Large intestine (tissue), 3 donors: Measurements from ENCODE around the gene MORN4. TPM values are rescaled to one million over a fixed set of nuclear protein-coding genes. Genes with fewer than 3 reads are reported as not detected.
"Not testable (repeated sequence)": the region's sequence is repeated elsewhere in the genome, so short reads cannot be mapped to it uniquely, and the experiment has no call there.

Experiments
- DNase-seq, 2 donors: peaks; one replicate each; pipeline versions ENCODE4 v3.0.0 to v3.0.0-alpha.2; 2013
- H3K27ac ChIP-seq: one replicate; pipeline ENCODE4 v1.5.1; 2013; ENCODE audit warnings: low read length
- H3K27me3 ChIP-seq: 2 replicates; pipeline ENCODE4 v1.6.1; 2013; ENCODE audit warnings: low read length; ENCODE audit not compliant: control insufficient read depth, insufficient read depth
- H3K36me3 ChIP-seq: 2 replicates; pipeline ENCODE4 v1.6.1; 2013; ENCODE audit warnings: low read length; ENCODE audit not compliant: control insufficient read depth, insufficient read depth
- H3K4me1 ChIP-seq: one replicate; pipeline ENCODE4 v1.6.1; 2013; ENCODE audit warnings: low read length; ENCODE audit not compliant: control insufficient read depth, insufficient read depth
- H3K4me3 ChIP-seq: one replicate; pipeline ENCODE4 v1.5.1; 2013; ENCODE audit warnings: low read length
- H3K9me3 ChIP-seq: one replicate; pipeline ENCODE4 v1.6.1; 2013; ENCODE audit warnings: mild to moderate bottlenecking, low read depth, low read length, moderate library complexity; ENCODE audit not compliant: control insufficient read depth
- WGBS: methylation state at CpG from one replicate; pipeline ENCODE4 v1.1.5; 2013; ENCODE audit warnings: low lambda C conversion rate; ENCODE audit not compliant: insufficient coverage; 5-methylcytosine and 5-hydroxymethylcytosine counted together
- polyA plus RNA-seq: library from polyadenylated mRNA; unstranded; fragments of 120-200 nt; gene quantifications from one replicate; pipeline ENCODE4 v1.2.1, GENCODE V29; 2013

Gene MORN4
- polyA plus RNA-seq, 1 donor = 18.7 TPM

DNA sequence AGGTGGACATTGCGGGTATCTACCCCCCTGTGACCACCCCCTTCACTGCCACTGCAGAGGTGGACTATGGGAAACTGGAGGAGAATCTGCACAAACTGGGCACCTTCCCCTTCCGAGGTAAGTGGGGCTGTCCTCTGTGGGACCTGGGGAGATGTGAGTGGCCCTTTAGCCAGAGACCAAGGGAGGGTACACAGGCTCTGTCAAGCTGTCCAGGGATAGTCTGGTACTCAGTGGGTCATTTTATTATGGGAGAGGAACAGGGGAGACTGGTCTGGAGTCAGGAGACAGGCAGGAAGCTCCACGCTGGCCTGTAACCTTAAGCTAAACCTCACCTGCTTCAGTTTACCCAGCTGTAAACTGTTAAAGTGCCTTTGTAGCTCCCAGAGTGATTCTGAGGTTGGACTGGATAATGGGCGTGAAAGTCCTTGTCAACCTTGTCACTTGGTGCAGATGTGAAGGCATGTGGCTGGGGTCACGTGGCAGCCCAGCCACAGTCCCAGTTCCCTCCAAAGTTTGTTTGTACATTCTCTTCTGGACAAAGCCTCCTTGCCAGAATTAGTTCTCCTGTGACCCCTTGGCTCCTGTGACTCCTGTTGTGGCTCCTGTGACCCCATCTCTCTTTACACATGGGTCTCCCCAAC is 48.4 kb downstream of the MORN4 start:
- WGBS = 60% methylated on average over 1 of the region's 5 CpGs
- H3K27me3 ChIP-seq = no peaks in the 10 kb centered on the region
- DNase-seq = no peak
- peaks cover 13% of the 10 kb centered on the region for H3K4me1 ChIP-seq
- H3K36me3 ChIP-seq = no peaks in the 10 kb centered on the region
- no peak overlapping the region for H3K4me3 ChIP-seq
- H3K27ac ChIP-seq = no peak overlapping the region
- H3K9me3 ChIP-seq = no peaks in the 10 kb centered on the region

DNA sequence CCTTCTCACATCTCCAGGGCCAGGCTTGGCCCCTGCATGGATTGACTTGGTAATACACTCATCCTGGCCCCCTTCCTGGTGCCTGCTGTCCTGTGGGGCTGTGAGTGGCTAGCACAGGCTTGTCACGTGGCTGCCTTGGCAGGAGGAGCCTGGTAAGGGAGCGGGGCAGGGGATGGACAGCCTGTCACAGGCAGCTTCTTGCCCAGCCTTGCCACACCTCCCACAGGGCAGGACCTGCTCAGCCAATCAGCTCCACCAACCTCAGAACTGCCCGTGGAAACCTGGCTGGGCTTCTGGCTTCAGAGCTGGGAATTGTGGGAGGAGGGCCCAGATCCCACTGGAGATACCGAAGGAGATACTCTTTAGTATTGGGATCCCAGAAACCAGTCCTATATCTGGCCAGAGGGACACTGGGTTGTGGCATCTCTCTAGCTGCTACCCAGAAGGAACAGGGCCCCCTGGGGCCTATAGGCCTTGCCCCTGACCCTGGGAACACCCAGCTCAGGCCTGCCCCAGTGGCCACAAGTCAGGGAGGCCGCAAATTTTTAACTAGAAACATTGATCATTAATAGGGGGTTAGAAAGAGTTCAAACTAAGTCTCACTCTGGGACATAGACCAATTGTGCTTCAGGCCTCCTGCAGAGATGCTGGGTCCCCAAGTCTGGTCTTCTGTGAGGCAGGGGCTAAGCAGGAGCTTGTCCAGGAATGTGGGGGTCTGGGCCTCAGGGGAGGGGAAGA is 49.1 kb downstream of the MORN4 start, which contains the start of gene HOGA1:
Gene HOGA1 (plus strand): TSS at position 330 of the 738 bp plus-strand sequence. CDS start 315 bp downstream, at position 645.
- H3K4me3 ChIP-seq = no peak within 1 kb of the TSS
- no peaks in the 10 kb centered on the region for H3K9me3 ChIP-seq
- peak; percentile 66 to 74 for DNase-seq
- no peaks in the 10 kb centered on the region for H3K27me3 ChIP-seq
- peaks cover 11% of the 10 kb centered on the region for H3K4me1 ChIP-seq
- H3K27ac ChIP-seq = peak within 1 kb of the TSS; percentile 11
- no CpG with 5 or more reads among the region's 5 CpGs for WGBS
- no peaks in the 10 kb centered on the region for H3K36me3 ChIP-seq

DNA sequence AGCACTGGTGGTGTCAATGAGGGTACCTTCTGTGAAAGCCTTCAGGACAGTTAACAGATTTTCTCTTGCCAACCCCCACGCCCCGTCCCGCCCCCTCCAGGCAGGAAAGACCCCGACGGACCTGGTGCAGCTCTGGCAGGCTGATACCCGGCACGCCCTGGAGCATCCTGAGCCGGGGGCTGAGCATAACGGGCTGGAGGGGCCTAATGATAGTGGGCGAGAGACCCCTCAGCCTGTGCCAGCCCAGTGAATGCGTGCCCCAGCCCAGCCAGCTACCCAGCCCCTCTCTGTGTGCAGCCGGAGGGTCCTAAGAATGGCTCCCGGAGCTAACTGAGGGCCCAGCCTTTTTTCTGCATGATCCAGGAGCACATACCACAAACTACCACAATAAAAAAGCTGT is 49.8 kb downstream of the MORN4 start:
- H3K4me3 ChIP-seq = no peak overlapping the region
- peaks cover 6% of the 10 kb centered on the region for H3K4me1 ChIP-seq
- peak overlapping the region; percentile 11 for H3K27ac ChIP-seq
- H3K27me3 ChIP-seq = peaks cover 4% of the 10 kb centered on the region
- WGBS = no CpG with 5 or more reads among the region's 13 CpGs
- H3K9me3 ChIP-seq = no peaks in the 10 kb centered on the region
- no peak for DNase-seq
- H3K36me3 ChIP-seq = no peaks in the 10 kb centered on the region

DNA sequence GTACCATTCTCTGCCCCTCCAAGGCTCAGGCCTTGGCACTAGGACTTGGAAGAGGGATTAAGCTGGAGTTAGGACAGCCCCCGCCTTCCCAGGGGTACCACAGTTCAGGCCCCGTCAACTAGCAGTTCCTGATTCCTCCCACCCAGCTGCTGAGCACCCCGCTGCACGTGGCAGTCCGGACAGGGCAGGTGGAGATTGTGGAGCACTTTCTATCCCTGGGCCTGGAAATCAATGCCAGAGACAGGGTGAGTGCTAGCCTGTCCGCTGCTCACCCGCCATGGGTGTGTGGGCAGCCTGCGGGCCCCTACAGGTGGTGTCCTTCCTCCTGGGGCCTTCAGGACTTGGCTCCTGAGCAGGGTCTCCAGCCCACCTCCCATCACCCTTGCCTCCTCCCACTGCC is 51.1 kb downstream of the MORN4 start:
- no peak overlapping the region for H3K4me3 ChIP-seq
- no peak for DNase-seq
- H3K9me3 ChIP-seq = no peaks in the 10 kb centered on the region
- H3K36me3 ChIP-seq = no peaks in the 10 kb centered on the region
- H3K27me3 ChIP-seq = peaks cover 12% of the 10 kb centered on the region
- peaks cover 6% of the 10 kb centered on the region for H3K4me1 ChIP-seq
- H3K27ac ChIP-seq = no peak overlapping the region
- no CpG with 5 or more reads among the region's 8 CpGs for WGBS

DNA sequence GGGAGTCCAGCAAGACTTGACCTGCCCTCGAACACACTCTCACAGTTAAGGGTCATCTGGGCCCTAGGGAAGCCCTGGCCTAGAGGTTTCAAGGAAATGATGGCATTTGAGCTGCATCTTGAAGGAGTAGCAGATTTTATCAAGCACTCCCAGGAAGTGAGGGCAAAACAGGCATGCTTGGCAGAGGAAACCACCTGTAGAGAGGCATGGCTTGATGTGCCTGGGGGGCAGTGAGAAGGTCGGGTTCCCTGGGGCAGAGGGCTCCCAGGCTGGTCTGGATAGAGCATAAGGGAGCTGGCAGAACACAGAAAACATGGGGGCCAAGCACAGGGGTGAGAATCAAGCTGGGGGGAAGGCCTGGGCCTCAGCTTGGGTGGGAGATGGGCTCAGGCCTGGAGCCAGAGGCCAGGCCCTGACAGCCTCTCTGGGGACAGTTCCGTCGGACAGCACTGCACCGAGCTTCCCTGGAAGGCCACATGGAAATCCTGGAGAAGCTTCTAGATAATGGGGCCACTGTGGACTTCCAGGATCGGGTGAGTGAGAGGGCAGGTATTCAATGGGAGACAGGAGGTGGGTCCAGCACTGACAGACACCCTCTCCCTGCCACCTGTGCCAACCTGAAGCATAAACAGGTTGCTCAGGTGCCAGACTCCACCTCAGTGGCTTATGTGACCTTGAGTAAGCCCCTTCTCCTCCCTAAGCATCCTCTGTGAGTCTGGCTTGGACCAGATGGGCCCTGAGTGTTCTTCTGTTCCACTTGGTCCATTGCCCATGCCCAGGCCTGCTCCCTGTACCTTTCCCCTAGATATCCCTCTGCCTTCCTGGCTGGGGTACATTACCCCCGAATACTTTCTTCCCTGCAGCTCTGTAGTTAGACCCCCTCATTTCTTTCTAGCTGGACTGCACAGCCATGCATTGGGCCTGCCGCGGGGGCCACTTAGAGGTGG is 52.6 kb downstream of the MORN4 start:
- Histone ChIP-seq H3K4me3 (no peak overlapping the region), H3K36me3 (no peaks in the 10 kb centered on the region), H3K9me3 (no peaks in the 10 kb centered on the region), H3K27me3 (peaks cover 12% of the 10 kb centered on the region), H3K27ac (no peak overlapping the region), H3K4me1 (peaks cover 6% of the 10 kb centered on the region)
- DNase-seq = no peak
- no CpG with 5 or more reads among the region's 9 CpGs for WGBS

DNA sequence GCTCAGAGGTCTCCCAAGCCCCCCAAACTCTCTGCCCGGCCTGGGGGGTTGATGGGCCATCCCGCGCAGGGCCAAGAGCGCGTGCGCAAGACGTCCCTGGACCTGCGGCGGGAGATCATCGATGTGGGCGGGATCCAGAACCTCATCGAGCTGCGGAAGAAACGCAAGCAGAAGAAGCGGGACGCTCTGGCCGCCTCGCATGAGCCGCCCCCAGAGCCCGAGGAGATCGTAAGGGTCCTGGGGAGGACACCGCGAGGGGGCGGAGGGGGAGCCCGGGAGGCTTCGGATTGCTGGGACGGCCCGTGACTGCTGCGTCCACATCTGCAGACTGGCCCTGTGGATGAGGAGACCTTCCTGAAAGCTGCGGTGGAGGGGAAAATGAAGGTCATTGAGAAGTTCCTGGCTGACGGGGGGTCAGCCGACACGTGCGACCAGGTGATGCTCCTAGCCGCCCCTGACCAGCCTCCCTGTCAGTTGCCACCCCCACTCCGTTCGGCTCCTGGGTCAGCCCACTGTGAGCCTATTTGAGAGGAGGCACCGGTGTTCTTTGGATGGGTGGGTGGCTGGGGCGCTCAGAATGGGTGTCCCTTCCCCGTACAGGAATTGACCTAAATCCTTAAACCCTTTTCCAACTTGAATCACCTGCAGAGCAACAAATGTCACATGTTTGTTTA is 55.0 kb downstream of the MORN4 start:
- H3K27ac ChIP-seq = no peak overlapping the region
- DNase-seq = no peak
- H3K36me3 ChIP-seq = no peaks in the 10 kb centered on the region
- H3K4me1 ChIP-seq = no peaks in the 10 kb centered on the region
- no peak overlapping the region for H3K4me3 ChIP-seq
- WGBS = no CpG with 5 or more reads among the region's 40 CpGs
- H3K9me3 ChIP-seq = no peaks in the 10 kb centered on the region
- H3K27me3 ChIP-seq = peaks cover 12% of the 10 kb centered on the region

DNA sequence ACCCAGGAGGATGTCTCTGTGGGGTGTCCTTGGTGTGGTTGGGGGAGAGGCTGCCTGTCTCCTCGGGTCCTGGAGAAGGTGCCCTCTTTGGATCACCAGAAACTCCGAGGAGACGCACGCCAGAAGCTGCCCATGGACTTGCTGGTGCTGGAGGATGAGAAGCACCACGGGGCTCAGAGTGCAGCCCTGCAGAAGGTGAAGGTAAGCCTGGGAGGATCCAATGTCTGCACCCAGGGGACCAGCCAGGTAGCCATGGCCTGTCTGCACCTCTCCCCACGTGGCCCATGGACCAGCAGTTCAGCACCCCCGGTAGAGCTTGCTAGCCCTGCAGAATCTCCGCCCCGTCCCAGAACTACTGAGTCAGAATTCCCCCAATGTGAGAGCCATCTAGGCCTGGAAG is 55.6 kb downstream of the MORN4 start:
- Histone ChIP-seq H3K36me3 (no peaks in the 10 kb centered on the region), H3K9me3 (no peaks in the 10 kb centered on the region), H3K27me3 (peaks cover 12% of the 10 kb centered on the region), H3K4me1 (no peaks in the 10 kb centered on the region), H3K27ac (no peak overlapping the region), H3K4me3 (no peak overlapping the region)
- DNase-seq = no peak
- WGBS = no CpG with 5 or more reads among the region's 9 CpGs

DNA sequence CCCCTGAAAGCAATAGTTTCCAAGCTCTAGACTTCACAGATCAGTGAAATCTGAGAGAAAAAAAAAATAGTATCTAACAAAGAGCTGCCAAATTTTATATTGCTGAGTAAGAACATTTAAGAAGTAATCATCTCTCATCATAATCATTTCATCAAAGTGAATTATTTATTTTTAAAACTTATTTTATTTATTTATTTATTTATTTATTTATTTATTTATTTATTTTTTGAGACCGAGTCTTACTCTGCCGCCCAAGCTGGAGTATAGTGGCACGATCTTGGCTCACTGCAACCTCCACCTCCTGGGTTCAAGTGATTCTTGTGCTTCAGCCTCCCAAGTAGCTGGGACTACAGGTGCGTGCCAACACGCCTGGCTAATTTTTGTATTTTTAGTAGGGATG is 56.8 kb downstream of the MORN4 start:
- not testable (repeated sequence) for H3K4me3 ChIP-seq, H3K27ac ChIP-seq
- WGBS = no CpG with 5 or more reads among the region's 5 CpGs

DNA sequence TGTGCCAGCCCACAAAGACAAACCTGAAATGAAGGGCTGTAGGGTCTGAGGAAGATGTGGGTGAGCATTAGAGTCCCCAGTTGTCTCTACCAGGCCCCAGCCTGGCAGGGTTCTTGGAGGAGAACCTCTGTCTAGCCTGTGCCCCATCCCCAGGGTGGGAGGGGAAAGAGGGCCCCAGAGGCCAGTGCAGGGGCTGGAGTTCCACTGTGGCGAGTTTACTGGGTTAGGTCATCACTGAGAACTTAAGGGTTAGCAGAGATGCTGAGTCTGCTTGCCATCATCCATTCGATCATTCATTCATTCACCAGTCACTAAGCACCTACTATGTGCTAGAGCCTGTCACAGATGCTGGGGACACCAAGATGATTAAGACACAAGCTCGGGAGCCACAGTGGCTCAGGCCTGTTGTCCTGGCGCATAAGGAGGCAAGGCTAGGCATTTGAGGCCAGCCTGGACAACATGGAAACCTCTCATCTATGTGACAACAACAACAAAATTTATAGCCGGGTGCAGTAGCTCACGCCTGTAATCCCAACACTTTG is 58.1 kb downstream of the MORN4 start:
- no peak overlapping the region for H3K4me3 ChIP-seq
- no peaks in the 10 kb centered on the region for H3K9me3 ChIP-seq
- H3K27ac ChIP-seq = no peak overlapping the region
- DNase-seq = peak in 1 of 2 donors; percentile 47
- peaks cover 5% of the 10 kb centered on the region for H3K4me1 ChIP-seq
- H3K36me3 ChIP-seq = no peaks in the 10 kb centered on the region
- peaks cover 12% of the 10 kb centered on the region for H3K27me3 ChIP-seq
- WGBS = no CpG with 5 or more reads among the region's 6 CpGs

More for the DNA sequence above, 56.8 kb downstream of the MORN4 start:
- DNase-seq, H3K4me1 ChIP-seq, H3K9me3 ChIP-seq, H3K36me3 ChIP-seq: not testable (repeated sequence)
- H3K27me3 ChIP-seq = peaks cover 12% of the 10 kb centered on the region
